Fibroblast of the conjunctiva (primary cell): ENCODE measurements around the gene SLC34A1.
"Not testable (repeated sequence)": the region's sequence is repeated elsewhere in the genome, so short reads cannot be mapped to it uniquely, and the experiment has no call there.

Experiments used
- DNase-seq: peaks from one replicate; pipeline ENCODE4 v3.0.0-alpha.2; 2010; ENCODE audit warnings: low read depth

The SLC34A1 gene

GRCh38 chr5:177368869-177369644, 15.2 kb upstream of the SLC34A1 start:
- no peak for DNase-seq

GRCh38 chr5:177369645-177370440, 14.4 kb upstream of the SLC34A1 start:
- no peak for DNase-seq

GRCh38 chr5:177370488-177371119, 13.6 kb upstream of the SLC34A1 start:
- peak; percentile 86 for DNase-seq

DNA sequence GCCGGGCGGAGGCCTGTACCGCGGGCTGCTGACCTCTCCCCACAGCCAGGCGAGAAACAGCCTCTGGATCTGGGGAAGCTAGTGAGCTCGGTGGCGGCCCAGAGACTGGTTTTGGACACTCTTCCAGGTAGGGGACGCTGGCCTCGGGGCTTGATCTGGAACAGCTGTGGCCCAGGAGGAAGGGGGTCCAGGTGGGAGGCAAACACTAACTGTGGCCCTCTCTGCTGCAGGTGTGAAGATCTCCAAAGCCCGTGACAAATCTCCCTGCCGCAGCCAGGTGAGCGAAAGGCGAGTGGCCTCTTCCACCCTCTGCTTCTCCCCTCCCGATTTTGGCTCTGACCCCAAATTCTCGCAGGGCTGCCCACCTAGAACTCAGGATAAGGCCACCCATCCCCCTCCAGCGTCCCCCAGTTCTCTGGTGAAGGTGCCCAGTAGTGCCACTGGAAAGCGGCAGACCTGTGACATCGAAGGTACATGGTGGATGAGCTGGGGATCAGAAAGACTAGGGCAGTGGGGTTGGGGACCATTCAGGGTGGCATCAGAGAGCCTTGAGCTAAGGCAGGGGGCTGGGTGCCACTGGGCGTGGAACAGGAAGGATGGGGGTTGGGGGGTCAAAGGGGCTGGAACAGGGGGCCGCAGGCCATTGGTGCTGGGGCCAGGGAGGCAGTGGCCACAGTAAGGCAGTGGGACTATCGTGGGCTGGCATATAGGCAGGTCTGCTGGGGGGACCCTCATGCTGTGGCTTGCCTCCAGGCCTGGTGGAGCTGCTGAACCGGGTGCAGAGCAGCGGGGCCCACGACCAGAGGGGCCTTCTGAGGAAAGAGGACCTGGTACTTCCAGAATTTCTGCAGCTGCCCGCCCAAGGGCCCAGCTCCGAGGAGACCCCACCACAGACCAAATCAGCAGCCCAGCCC, 12.9 kb upstream of the SLC34A1 start:
- no peak for DNase-seq

GRCh38 chr5:177372034-177372896, 12.0 kb upstream of the SLC34A1 start:
- DNase-seq = no peak

GRCh38 chr5:177372910-177373309, 11.3 kb upstream of the SLC34A1 start:
- DNase-seq = no peak

DNA sequence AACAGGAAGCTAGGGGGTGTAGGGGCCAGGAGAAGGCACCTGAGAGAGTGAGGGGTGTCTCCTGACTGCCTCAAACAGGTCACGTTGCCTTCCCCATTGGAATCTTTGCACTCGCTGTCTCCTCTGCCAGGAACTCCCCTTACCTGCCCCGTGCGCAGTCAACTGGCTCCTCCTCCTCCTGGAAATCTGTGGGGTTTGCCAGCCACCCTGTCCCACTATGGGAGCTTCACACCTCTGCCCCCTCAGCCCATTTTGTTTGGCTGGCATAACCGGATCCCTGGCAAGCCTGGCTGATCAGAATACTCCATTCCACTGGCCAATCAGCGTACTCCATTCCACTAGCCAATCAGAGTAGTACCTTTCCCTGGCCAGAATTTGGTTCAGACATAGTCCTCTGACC, 10.4 kb upstream of the SLC34A1 start:
- DNase-seq = no peak

- no peak for DNase-seq
Observed at GRCh38 chr5:177374211-177374610, 10.0 kb upstream of the SLC34A1 start.

GRCh38 chr5:177375516-177375915, 8.7 kb upstream of the SLC34A1 start:
- DNase-seq = not testable (repeated sequence)

DNA sequence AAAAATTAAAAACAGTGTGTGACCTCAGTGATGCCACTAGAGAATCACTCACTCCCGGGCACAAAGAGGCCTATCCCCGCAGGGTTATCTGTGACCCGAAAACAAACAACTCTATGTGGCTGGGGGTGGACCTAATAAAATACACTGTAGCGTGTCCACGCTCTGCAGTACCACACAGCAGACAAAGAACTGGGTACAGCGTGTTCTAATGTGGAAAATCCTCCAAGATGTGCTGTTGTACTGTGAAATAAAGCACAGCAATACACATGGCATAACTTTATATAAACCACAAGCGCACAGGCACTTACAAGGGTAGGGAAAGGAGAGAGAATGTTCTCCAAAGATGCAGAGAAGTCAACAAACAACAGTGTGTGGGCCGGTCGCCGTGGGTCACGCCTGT, 8.1 kb upstream of the SLC34A1 start:
- DNase-seq = no peak

DNA sequence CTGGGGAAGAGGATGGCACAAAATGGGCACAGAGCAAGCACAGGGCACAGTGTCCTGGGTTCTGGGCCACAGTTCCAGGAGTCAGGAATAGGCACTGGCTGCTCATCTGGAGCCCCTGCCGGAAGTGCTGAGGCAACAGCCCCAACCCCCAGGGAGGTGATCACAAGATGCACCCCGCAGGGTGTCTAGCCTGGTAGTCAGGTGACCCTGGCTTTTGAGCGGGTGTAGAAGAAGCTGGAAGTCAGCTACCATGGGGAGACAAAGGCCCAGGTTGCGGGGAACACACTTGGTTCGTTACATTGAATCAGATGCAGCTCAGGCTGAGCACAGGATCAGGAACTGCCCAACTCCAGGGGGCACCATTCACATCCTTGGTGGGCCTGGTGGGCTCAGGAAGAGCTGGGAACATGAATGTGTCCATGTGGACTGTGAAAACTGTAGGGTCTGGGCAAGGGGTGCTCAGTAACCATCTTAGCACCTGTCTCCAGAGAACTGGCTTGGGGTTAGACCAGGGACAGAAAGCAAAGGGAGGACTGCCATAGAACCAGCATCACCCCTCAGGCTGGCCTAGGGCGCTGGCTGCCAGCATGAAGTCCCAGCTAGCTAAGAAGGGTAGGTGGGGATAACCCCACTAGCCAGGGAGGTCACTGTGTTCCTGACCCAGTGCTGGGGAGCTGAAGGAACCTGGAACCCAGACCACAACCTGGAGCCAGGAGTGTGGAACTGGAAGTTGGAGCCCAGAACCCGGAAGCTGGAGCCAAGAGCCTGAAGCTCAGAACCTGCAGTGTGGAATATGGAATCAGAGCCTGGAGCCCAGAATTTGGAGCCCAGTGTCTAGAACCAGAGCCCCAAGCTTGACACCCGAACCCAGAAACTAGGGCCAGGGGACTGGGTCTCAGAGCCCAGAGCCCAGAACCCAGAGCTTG, 6.1 kb upstream of the SLC34A1 start:
- DNase-seq = no peak

DNA sequence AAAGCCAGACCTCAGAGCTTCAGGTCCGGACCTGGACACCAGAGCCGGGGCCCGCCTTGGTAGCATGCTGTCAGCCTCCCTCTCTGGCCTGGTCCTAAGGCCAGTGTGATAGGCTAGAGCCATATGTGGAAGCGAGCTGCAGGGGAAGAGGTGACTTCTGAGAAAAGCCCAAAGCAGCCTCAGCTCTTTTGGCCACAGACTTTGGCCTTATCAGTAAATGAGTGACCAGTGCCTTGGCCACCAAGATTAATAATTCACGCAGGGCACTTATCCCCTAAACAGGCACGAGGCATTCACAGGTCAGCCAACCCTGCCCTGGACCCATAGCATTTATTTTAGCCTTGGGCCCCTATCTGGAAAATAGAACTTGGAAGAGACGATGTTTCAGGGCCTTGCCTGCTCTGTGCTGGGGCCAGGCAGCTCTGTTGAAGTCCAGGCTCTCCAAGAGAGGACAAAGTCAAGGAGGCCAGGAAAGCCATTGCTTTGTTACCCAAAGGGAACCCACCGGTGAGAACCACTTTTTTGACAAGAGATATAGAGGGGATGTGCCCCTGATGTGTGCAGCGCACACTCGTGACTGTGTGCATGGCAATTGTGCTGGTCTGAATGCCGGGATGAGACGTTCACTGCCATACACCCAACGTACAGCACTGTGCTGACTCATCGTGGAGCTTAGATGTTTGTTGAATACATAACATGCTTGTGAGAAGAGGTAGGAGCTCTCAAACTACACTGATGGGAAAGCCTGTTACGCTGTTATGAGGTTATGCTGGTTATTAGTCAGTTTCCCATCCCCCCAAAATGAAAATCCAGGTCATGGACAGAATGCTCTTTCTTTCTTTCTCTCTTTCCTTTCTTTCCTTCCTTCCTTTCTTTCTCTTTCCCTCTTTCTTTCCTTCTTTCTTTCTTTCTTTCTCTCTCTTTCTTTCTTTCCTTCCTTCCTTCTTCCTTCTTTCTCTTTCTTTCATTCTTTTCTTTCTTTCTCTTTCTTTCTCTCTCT, 5.0 kb upstream of the SLC34A1 start:
- DNase-seq = no peak

DNA sequence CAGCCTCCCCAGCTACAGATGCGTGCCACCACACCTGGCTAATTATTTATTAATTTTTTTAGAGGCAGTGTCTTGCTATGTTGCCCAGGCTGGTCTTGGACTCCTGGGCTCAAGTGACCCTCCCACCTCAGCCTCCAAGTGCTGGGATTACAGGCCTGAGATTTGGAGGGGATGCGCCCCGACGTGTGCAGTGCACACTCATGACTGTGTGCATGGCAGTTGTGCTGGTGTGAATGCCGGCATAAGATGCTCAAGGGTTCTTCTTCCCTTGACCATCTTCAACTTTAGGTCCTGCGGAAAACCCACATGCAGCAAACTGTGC, 3.5 kb upstream of the SLC34A1 start:
- DNase-seq = no peak

- DNase-seq = no peak
Observed at GRCh38 chr5:177382423-177383029, 1.7 kb upstream of the SLC34A1 start.

DNA sequence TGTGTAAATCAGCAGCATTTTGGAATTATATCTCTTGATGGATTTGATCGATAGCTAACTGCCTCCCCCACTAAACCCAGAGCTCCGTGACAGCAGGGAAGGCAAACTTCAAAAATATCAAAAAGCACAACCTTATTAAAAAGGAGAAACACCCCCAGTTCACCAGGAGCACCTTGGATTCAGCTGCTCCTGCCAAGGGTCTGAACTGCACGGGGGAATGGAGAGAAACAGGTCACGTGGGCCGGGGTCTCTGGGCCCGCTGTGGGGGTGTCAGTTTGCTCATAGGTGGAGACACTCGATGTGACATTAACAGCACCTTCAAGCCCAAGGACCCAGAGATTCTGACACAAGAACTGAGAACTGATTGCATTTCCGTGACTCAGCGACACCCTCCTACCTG, 1.1 kb upstream of the SLC34A1 start:
- no peak for DNase-seq

DNA sequence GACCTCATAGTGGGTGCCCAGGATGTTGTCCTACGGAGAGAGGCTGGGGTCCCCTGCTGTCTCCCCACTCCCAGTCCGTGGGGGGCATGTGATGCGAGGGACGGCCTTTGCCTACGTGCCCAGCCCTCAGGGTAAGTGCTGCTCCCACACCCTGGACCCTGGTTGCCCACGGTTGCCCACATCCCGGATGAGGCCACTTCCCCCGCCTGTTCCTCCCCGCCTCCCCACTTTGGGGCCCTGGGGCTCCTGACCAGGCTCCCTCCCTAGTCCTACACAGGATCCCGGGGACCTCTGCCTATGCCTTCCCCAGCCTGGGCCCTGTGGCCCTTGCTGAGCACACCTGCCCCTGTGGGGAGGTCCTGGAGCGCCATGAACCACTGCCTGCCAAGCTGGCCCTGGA, 1.5 kb downstream of the SLC34A1 start:
- DNase-seq = no peak

DNA sequence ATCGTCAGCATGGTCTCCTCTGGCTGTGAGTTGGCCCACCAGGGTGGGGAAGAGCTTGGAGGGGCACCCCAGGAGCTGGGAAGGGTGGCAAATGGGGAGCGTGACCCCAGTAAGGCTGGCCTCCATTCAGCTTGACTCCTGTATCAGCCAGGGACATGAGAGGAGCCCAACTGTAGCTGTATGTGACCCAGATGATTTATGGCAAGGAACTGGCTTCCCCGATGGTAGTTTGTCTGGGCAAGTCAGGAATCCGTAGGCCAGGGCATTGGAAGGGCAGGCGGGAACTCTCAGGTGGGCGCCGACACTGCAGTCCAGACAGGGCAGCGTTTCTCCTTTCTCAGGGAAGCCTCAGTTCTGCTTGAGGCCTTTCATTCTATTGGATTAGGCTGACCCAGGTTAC, 2.3 kb downstream of the SLC34A1 start:
- DNase-seq = no peak

DNA sequence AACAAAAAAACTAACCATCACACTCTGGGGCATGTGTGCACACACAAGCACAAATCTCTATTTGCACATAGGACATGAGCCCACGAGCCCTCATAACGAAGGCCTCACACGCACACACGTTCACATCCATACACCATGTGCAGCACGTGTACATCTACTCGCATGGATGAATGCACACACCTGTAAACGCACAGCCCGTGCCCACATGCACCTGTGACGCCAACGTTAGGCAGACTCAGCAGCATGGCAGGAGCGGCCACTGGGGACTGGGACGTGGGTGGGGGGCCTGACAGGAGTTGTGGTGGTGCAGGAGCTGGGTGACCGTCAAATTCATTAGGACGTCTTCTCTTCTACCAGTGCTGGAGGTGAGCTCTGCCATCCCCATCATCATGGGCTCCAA, 3.2 kb downstream of the SLC34A1 start:
- no peak for DNase-seq
